H9 (cell line): ENCODE results near the gene NCK1. TPM values are rescaled to one million over a fixed set of nuclear protein-coding genes. Genes with fewer than 3 reads are reported as not detected.

Experiments used
- DNase-seq: peaks from one replicate; pipeline ENCODE4 v3.0.0-alpha.2; 2017
- H2AFZ ChIP-seq: one replicate; pipeline ENCODE4 v1.6.1; 2013; ENCODE audit warnings: mild to moderate bottlenecking, low read length, control low read depth, moderate library complexity
- H2AK5ac ChIP-seq: 2 replicates; pipeline ENCODE4 v1.6.1; 2013; ENCODE audit warnings: low read length, control low read depth, mixed read lengths; ENCODE audit not compliant: insufficient read length
- H2BK120ac ChIP-seq: one replicate; pipeline ENCODE4 v1.6.1; 2013; ENCODE audit warnings: low read depth, mild to moderate bottlenecking, low read length, control low read depth, inconsistent platforms; ENCODE audit not compliant: poor library complexity, severe bottlenecking
- H2BK12ac ChIP-seq: 2 replicates; pipeline ENCODE4 v1.6.1; 2013; ENCODE audit warnings: low read length, control low read depth, mixed read lengths, low read depth; ENCODE audit not compliant: insufficient read length
- H2BK15ac ChIP-seq: 2 replicates; pipeline ENCODE4 v1.6.1; 2013; ENCODE audit warnings: low read depth, low read length, control low read depth
- H2BK20ac ChIP-seq: one replicate; pipeline ENCODE4 v1.6.1; 2013; ENCODE audit warnings: low read depth, mild to moderate bottlenecking, low read length, control low read depth, inconsistent platforms; ENCODE audit not compliant: poor library complexity, severe bottlenecking
- H2BK5ac ChIP-seq: 2 replicates; pipeline ENCODE4 v1.6.1; 2013; ENCODE audit warnings: low read length, control low read depth, mixed read lengths; ENCODE audit not compliant: insufficient read length
- H3K14ac ChIP-seq: 2 replicates; pipeline ENCODE4 v1.6.1; 2013; ENCODE audit warnings: low read length, control low read depth; ENCODE audit not compliant: insufficient read depth
- H3K18ac ChIP-seq: 2 replicates; pipeline ENCODE4 v1.6.1; 2013; ENCODE audit warnings: low read depth, mild to moderate bottlenecking, mixed read lengths, low read length, control low read depth; ENCODE audit not compliant: insufficient read length
- H3K23ac ChIP-seq: 2 replicates; pipeline ENCODE4 v1.6.1; 2013; ENCODE audit warnings: low read length, control low read depth, mixed read lengths, low read depth; ENCODE audit not compliant: insufficient read length
- H3K23me2 ChIP-seq: 2 replicates; pipeline ENCODE4 v1.6.1; 2013; ENCODE audit warnings: low read depth, mild to moderate bottlenecking, mixed read lengths, low read length, control low read depth; ENCODE audit not compliant: insufficient read length, poor library complexity, severe bottlenecking
- H3K27ac ChIP-seq: 2 replicates; pipeline ENCODE4 v1.5.1; 2013; ENCODE audit warnings: low read length, control low read depth, mixed read lengths, low read depth; ENCODE audit not compliant: insufficient read length
- H3K27me3 ChIP-seq: 2 replicates; pipeline ENCODE4 v1.6.1; 2013; ENCODE audit warnings: low read length, control low read depth, inconsistent platforms; ENCODE audit not compliant: insufficient read depth
- H3K4ac ChIP-seq: 2 replicates; pipeline ENCODE4 v1.6.1; 2013; ENCODE audit warnings: low read depth, mild to moderate bottlenecking, control low read depth, inconsistent platforms, low read length, moderate library complexity
- H3K4me1 ChIP-seq: 2 replicates; pipeline ENCODE4 v1.6.1; 2013; ENCODE audit warnings: low read length, control low read depth, inconsistent platforms; ENCODE audit not compliant: insufficient read depth
- H3K4me2 ChIP-seq: 2 replicates; pipeline ENCODE4 v1.6.1; 2013; ENCODE audit warnings: low read length, control low read depth, mixed read lengths; ENCODE audit not compliant: insufficient read length, insufficient read depth
- H3K56ac ChIP-seq: 2 replicates; pipeline ENCODE4 v1.6.1; 2013; ENCODE audit warnings: low read depth, mild to moderate bottlenecking, mixed read lengths, low read length, control low read depth; ENCODE audit not compliant: insufficient read length
- H3K79me1 ChIP-seq: 2 replicates; pipeline ENCODE4 v1.6.1; 2013; ENCODE audit warnings: low read depth, mild to moderate bottlenecking, moderate library complexity, low read length, control low read depth, inconsistent platforms; ENCODE audit not compliant: insufficient read depth, poor library complexity, severe bottlenecking
- H3K79me2 ChIP-seq: 2 replicates; pipeline ENCODE4 v1.6.1; 2013; ENCODE audit warnings: low read length, control low read depth, inconsistent platforms; ENCODE audit not compliant: insufficient read depth
- H3K9ac ChIP-seq: 2 replicates; pipeline ENCODE4 v1.6.1; 2013; ENCODE audit warnings: low read length, control low read depth, mixed read lengths; ENCODE audit not compliant: insufficient read length; ENCODE audit errors: extremely low read depth
- H3K9me3 ChIP-seq: one replicate; pipeline ENCODE4 v1.6.1; 2013; ENCODE audit warnings: low read depth, low read length, inconsistent platforms; ENCODE audit not compliant: control insufficient read depth
- H3T11ph ChIP-seq: one replicate; pipeline ENCODE4 v1.6.1; 2013; ENCODE audit warnings: mild to moderate bottlenecking, low read length, control low read depth, inconsistent platforms
- H4K20me1 ChIP-seq: one replicate; pipeline ENCODE4 v1.6.1; 2013; ENCODE audit not compliant: control insufficient read depth, insufficient read length, insufficient read depth
- H4K5ac ChIP-seq: 2 replicates; pipeline ENCODE4 v1.6.1; 2013; ENCODE audit warnings: low read depth, mild to moderate bottlenecking, mixed read lengths, low read length, control low read depth; ENCODE audit not compliant: insufficient read length
- H4K8ac ChIP-seq: replicated peaks from 2 replicates; pipeline ENCODE4 v1.6.1; 2013; ENCODE audit warnings: low read length, control low read depth, mixed read lengths, low read depth; ENCODE audit not compliant: insufficient read length
- H4K91ac ChIP-seq: 2 replicates; pipeline ENCODE4 v1.6.1; 2013; ENCODE audit warnings: low read depth, mild to moderate bottlenecking, moderate library complexity, mixed read lengths, low read length, control low read depth; ENCODE audit not compliant: insufficient read length
- H3K27ac Mint-ChIP-seq, 3 experiments: 2 replicates in 2 of 3; 3 replicates in 1 of 3; pipeline ENCODE4 v1.8.0; 2020 to 2021; ENCODE audit warnings: mixed read lengths in 3 of 3, mild to moderate bottlenecking in 1 of 3, moderate library complexity in 1 of 3
- H3K27me3 Mint-ChIP-seq: 2 replicates; pipeline ENCODE4 v1.8.0; 2021; ENCODE audit warnings: low read depth, mild to moderate bottlenecking, moderate library complexity, mixed read lengths
- H3K36me3 Mint-ChIP-seq, 3 experiments: 2 replicates in 2 of 3; 3 replicates in 1 of 3; pipeline ENCODE4 v1.8.0; 2020 to 2021; ENCODE audit warnings: low read depth in 3 of 3, mixed read lengths in 3 of 3; ENCODE audit not compliant: insufficient read depth in 1 of 3
- H3K4me1 Mint-ChIP-seq, 2 experiments: 2 replicates each; pipeline ENCODE4 v1.8.0; 2020; ENCODE audit warnings: mixed read lengths in 2 of 2
- H3K4me3 Mint-ChIP-seq, 2 experiments: 2 replicates in 1 of 2; 3 replicates in 1 of 2; pipeline ENCODE4 v1.8.0; 2020 to 2021; ENCODE audit warnings: mild to moderate bottlenecking in 2 of 2, mixed read lengths in 2 of 2, moderate library complexity in 1 of 2
- H3K9me3 Mint-ChIP-seq, 2 experiments: 2 replicates in 1 of 2; 3 replicates in 1 of 2; pipeline ENCODE4 v1.8.0; 2020; ENCODE audit warnings: mild to moderate bottlenecking in 2 of 2, mixed read lengths in 2 of 2, moderate library complexity in 1 of 2
- WGBS: extraction: QIAGEN DNeasy Blood & Tissue Kit; methylation state at CpG from one replicate; pipeline ENCODE4 v1.1.7; 2013; ENCODE audit warnings: missing lambda C conversion rate, low lambda C conversion rate, mixed read lengths; ENCODE audit not compliant: insufficient read length; ENCODE audit errors: extremely low coverage; 5-methylcytosine and 5-hydroxymethylcytosine counted together
- total RNA-seq: library from RNA; stranded (reverse); gene quantifications from 2 replicates; pipeline ENCODE4 v1.2.1, GENCODE V29; 2021
- TF ChIP-seq, protein P1 (sequence below): fragments of 200-600 bp; sonication (generic); conservative IDR thresholded peaks from 3 replicates; pipeline ENCODE4 v1.8.0; 2021; ENCODE audit warnings: antibody characterized with exemption, mild to moderate bottlenecking

NCK1 gene
- total RNA-seq, 1 experiment from 2014 or later, result 26.4 TPM

DNA sequence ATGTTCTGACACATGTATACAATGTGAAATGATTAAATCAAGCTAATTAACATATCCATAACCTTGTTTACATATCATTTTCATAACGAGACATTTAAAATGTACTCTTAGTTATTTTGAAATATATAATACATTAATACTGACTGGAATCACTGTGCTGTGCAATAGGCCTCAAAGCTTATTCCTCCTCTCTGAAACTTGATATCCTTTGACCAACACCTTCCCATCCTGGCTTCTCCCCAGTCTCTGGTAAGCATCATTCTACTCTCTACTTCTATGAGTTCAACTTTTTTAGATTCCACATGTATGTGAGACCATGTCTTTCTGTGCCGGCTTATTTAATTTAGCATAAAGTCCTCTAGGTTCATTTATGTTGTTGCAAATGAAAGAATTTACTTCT is 48.7 kb downstream of the NCK1 start:
- no peak overlapping the region for H3K56ac ChIP-seq
- Mint-ChIP-seq H3K36me3 (peaks cover 0 to 10% (median 7%) of the 10 kb centered on the region in 3 experiments; a peak in 3 of 7 replicates), H3K4me1 (peaks cover 36 to 40% of the 10 kb centered on the region in 2 experiments), H3K9me3 (peaks cover 8% of the 10 kb centered on the region in 2 experiments; a peak in 4 of 5 replicates), H3K27ac (no peak overlapping the region; a peak in 1 of 7 replicates), H3K27me3 (no peaks in the 10 kb centered on the region), H3K4me3 (no peak overlapping the region)
- peaks cover 17% of the 10 kb centered on the region; the same call in 1 of the 2 replicates for H3K79me2 ChIP-seq
- H3K4ac ChIP-seq, result no peak overlapping the region
- no peak overlapping the region for H3K14ac ChIP-seq
- H3K9ac ChIP-seq, result no peak overlapping the region
- no peak overlapping the region for H2AFZ ChIP-seq
- no peak overlapping the region for H2BK12ac ChIP-seq
- H3K18ac ChIP-seq, result no peak overlapping the region
- DNase-seq, result no peak
- no peak overlapping the region for H3K23ac ChIP-seq
- no peaks in the 10 kb centered on the region for H3K9me3 ChIP-seq
- no peak overlapping the region for H4K8ac ChIP-seq
- H3K79me1 ChIP-seq, result peaks cover 3% of the 10 kb centered on the region
- H3K27me3 ChIP-seq, result no peaks in the 10 kb centered on the region
- H3K4me1 ChIP-seq, result peaks cover 3% of the 10 kb centered on the region; the same call in 1 of the 2 replicates
- TF ChIP-seq, protein P1, sequence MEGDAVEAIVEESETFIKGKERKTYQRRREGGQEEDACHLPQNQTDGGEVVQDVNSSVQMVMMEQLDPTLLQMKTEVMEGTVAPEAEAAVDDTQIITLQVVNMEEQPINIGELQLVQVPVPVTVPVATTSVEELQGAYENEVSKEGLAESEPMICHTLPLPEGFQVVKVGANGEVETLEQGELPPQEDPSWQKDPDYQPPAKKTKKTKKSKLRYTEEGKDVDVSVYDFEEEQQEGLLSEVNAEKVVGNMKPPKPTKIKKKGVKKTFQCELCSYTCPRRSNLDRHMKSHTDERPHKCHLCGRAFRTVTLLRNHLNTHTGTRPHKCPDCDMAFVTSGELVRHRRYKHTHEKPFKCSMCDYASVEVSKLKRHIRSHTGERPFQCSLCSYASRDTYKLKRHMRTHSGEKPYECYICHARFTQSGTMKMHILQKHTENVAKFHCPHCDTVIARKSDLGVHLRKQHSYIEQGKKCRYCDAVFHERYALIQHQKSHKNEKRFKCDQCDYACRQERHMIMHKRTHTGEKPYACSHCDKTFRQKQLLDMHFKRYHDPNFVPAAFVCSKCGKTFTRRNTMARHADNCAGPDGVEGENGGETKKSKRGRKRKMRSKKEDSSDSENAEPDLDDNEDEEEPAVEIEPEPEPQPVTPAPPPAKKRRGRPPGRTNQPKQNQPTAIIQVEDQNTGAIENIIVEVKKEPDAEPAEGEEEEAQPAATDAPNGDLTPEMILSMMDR, result no peak
- H2BK5ac ChIP-seq, result no peak overlapping the region
- no peak overlapping the region for H3K27ac ChIP-seq
- no peak overlapping the region for H4K5ac ChIP-seq
- no peak overlapping the region for H2BK120ac ChIP-seq
- H4K20me1 ChIP-seq, result peaks cover 4% of the 10 kb centered on the region
- no peak overlapping the region for H4K91ac ChIP-seq
- no peak overlapping the region for H2BK20ac ChIP-seq
- no CpG with 5 or more reads among the region's 2 CpGs for WGBS
- no peaks in the 10 kb centered on the region for H3K23me2 ChIP-seq
- H3K4me2 ChIP-seq, result no peak overlapping the region
- H2BK15ac ChIP-seq, result no peak overlapping the region
- no peak overlapping the region for H2AK5ac ChIP-seq
- no peak overlapping the region for H3T11ph ChIP-seq
